OCI-LY1 (cell line): ENCODE results near the gene CCDC102A.

Experiments used
- H2AFZ ChIP-seq: fragments of 200-600 bp; sonication (generic), shearing (Covaris generic); 2 replicates; pipeline ENCODE4 v1.6.0; 2014; ENCODE audit warnings: antibody characterized with exemption, mild to moderate bottlenecking, low read length
- H3F3A ChIP-seq: fragments of 200-600 bp; sonication (generic), shearing (Covaris generic); 2 replicates; pipeline ENCODE4 v1.6.0; 2014; ENCODE audit warnings: mild to moderate bottlenecking, antibody characterized with exemption, low read length, moderate library complexity; ENCODE audit not compliant: insufficient read depth
- H3K27ac ChIP-seq: fragments of 200-600 bp; sonication (generic); 2 replicates; pipeline ENCODE4 v1.5.1; 2014; ENCODE audit warnings: low read length, mixed run types, mild to moderate bottlenecking, low read depth; ENCODE audit not compliant: poor library complexity, severe bottlenecking
- H3K27me3 ChIP-seq: fragments of 200-600 bp; sonication (generic); 2 replicates; pipeline ENCODE4 v1.6.0; 2014; ENCODE audit warnings: antibody characterized with exemption, mild to moderate bottlenecking, low read length, moderate library complexity; ENCODE audit not compliant: insufficient read depth
- H3K36me3 ChIP-seq: fragments of 200-600 bp; sonication (generic); 2 replicates; pipeline ENCODE4 v1.6.1; 2014; ENCODE audit warnings: mild to moderate bottlenecking, antibody characterized with exemption, low read length, moderate library complexity, mixed read lengths; ENCODE audit not compliant: insufficient read depth
- H3K4me1 ChIP-seq: fragments of 200-600 bp; sonication (generic); 2 replicates; pipeline ENCODE4 v1.5.1; 2014; ENCODE audit warnings: mild to moderate bottlenecking, low read length, moderate library complexity; ENCODE audit not compliant: insufficient read depth, severe bottlenecking
- H3K4me2 ChIP-seq: fragments of 200-600 bp; sonication (generic), shearing (Covaris generic); 2 replicates; pipeline ENCODE4 v1.6.1; 2014; ENCODE audit warnings: low read length
- H3K4me3 ChIP-seq: fragments of 200-600 bp; sonication (generic); 2 replicates; pipeline ENCODE4 v1.5.1; 2014; ENCODE audit warnings: low read length, low read depth, mild to moderate bottlenecking, mixed read lengths; ENCODE audit not compliant: poor library complexity, severe bottlenecking
- H3K79me2 ChIP-seq: fragments of 200-600 bp; shearing (Covaris generic); 2 replicates; pipeline ENCODE4 v1.6.1; 2016; ENCODE audit warnings: mixed run types, low read length, mixed read lengths; ENCODE audit not compliant: insufficient read depth
- H3K9ac ChIP-seq: fragments of 200-600 bp; sonication (generic), shearing (Covaris generic); 2 replicates; pipeline ENCODE4 v1.6.1; 2014; ENCODE audit warnings: mild to moderate bottlenecking, low read length, mixed read lengths
- H3K9me2 ChIP-seq: fragments of 200-600 bp; sonication (generic), shearing (Covaris generic); 2 replicates; pipeline ENCODE4 v1.6.1; 2014; ENCODE audit warnings: low read depth, mild to moderate bottlenecking, low read length, mixed read lengths
- H3K9me3 ChIP-seq: fragments of 200-600 bp; shearing (Covaris generic); 2 replicates; pipeline ENCODE4 v1.6.1; 2014; ENCODE audit warnings: low read length, mixed read lengths
- H4K20me1 ChIP-seq: fragments of 200-600 bp; sonication (generic), shearing (Covaris generic); 2 replicates; pipeline ENCODE4 v1.6.0; 2016; ENCODE audit warnings: mild to moderate bottlenecking, low read length; ENCODE audit not compliant: insufficient read depth
- CTCF ChIP-seq: fragments of 200-600 bp; sonication (generic), shearing (Covaris generic); IDR thresholded peaks from 2 replicates; pipeline ENCODE4 v1.5.1; 2017; ENCODE audit warnings: mild to moderate bottlenecking, antibody characterized with exemption, low read length, moderate library complexity, mixed read lengths
- EZH2 ChIP-seq: fragments of 200-600 bp; sonication (generic), shearing (Covaris generic); IDR thresholded peaks from 2 replicates; pipeline ENCODE4 v1.8.0; 2017; ENCODE audit warnings: borderline replicate concordance, mixed run types, mild to moderate bottlenecking, antibody characterized with exemption, low read length, moderate library complexity, mixed read lengths

The CCDC102A gene

DNA sequence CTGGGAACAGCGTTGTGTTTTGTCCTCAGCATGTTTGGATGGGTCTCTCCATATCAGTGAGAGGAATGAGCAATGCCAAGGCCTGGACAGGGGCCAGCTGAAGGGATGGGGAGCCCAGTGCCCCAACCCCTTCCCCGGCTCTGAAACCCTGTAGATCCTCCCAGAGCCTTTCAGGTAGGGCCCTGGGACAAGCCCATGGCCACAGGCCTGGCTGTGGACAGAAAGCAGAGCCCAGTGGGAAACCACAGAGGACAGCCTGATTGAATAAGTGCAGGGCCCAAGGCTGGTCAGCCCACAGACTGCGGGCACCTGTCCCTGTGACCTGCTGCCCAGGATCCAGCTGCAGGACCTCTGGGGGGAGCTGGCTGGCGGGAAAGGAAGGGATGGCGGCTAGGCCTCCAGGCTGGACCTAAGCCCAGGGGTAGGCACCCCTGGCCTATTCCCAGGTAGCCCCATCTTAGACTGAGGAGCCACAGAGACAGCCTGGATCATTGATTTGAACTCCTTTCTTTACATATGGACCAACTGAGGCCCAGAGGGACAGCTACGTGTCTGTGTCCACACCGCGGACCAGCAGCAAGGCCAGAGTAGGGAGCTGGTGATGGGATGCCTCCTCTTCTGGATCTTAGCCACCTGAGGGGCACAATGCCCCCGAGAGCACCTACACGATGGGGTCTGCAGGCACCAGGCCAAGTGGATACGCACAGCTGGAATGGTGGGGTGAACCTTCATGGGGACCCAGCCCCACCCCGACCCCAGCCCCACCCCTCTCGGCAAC lies 1.3 kb downstream of the CCDC102A start:
- Histone ChIP-seq H3K9me3 (no peaks in the 10 kb centered on the region), H3K9me2 (no peaks in the 10 kb centered on the region), H3K4me3 (peak overlapping the region; percentile 61), H3K36me3 (no peaks in the 10 kb centered on the region), H3F3A (no peaks in the 10 kb centered on the region), H3K4me1 (peaks cover 19% of the 10 kb centered on the region), H3K79me2 (no peaks in the 10 kb centered on the region), H2AFZ (no peak overlapping the region), H4K20me1 (no peaks in the 10 kb centered on the region), H3K27ac (no peak overlapping the region), H3K9ac (no peak overlapping the region; the same call in 1 of the 2 replicates), H3K27me3 (no peaks in the 10 kb centered on the region), H3K4me2 (no peak overlapping the region; the same call in 1 of the 2 replicates)
- no peak for TF ChIP-seq EZH2
- no peak for TF ChIP-seq CTCF

GRCh38 chr16:57534337-57534880 lies 2.0 kb downstream of the CCDC102A start:
- no peak overlapping the region for H3K4me2 ChIP-seq
- H2AFZ ChIP-seq = no peak overlapping the region
- H3K4me3 ChIP-seq = no peak overlapping the region
- H4K20me1 ChIP-seq = no peaks in the 10 kb centered on the region
- H3K36me3 ChIP-seq = no peaks in the 10 kb centered on the region
- H3K79me2 ChIP-seq = no peaks in the 10 kb centered on the region
- no peaks in the 10 kb centered on the region for H3K27me3 ChIP-seq
- TF ChIP-seq CTCF = no peak
- no peak overlapping the region for H3K27ac ChIP-seq
- H3K4me1 ChIP-seq = peaks cover 20% of the 10 kb centered on the region
- no peaks in the 10 kb centered on the region for H3K9me2 ChIP-seq
- H3K9ac ChIP-seq = no peak overlapping the region
- H3F3A ChIP-seq = no peaks in the 10 kb centered on the region
- H3K9me3 ChIP-seq = no peaks in the 10 kb centered on the region

GRCh38 chr16:57533431-57534336 lies 2.7 kb downstream of the CCDC102A start:
- Histone ChIP-seq H4K20me1 (no peaks in the 10 kb centered on the region), H3K79me2 (no peaks in the 10 kb centered on the region), H3F3A (no peaks in the 10 kb centered on the region), H3K4me3 (no peak overlapping the region), H3K4me1 (peaks cover 20% of the 10 kb centered on the region), H3K9me3 (no peaks in the 10 kb centered on the region), H3K36me3 (no peaks in the 10 kb centered on the region), H3K4me2 (no peak overlapping the region), H3K9ac (no peak overlapping the region), H2AFZ (no peak overlapping the region), H3K9me2 (no peaks in the 10 kb centered on the region), H3K27ac (no peak overlapping the region), H3K27me3 (no peaks in the 10 kb centered on the region)
- TF ChIP-seq CTCF = no peak
- TF ChIP-seq EZH2 = no peak
